Stimulated activated CD4-positive, alpha-beta T cell treated with anti-CD3 and anti-CD28 coated beads, Interleukin-1b, Interleukin-23, amount 100 ng/mL, for 4 hours (primary cell): Measurements from ENCODE around the gene PRKG1.
"Not testable (repeated sequence)": the region's sequence is repeated elsewhere in the genome, so short reads cannot be mapped to it uniquely, and the experiment has no call there.

Experiments used
- DNase-seq, 2 donors: peaks; one replicate each; pipeline ENCODE4 v3.0.0-alpha.2; 2020; ENCODE audit warnings: low read depth in 2 of 2

PRKG1 gene

GRCh38 chr10:51699475-51700227, 625.4 kb downstream of the PRKG1 start, which contains the start of gene CSTF2T:
TSS of gene CSTF2T (minus strand) at chr10:51699595. CDS start at chr10:51699549, 46 bp downstream.
- DNase-seq: peak; percentile 71 to 93

- peak in 1 of 2 donors; percentile 13 for DNase-seq
Measured at GRCh38 chr10:51700228-51700817, 626.0 kb downstream of the PRKG1 start.

GRCh38 chr10:51705774-51706173, 631.5 kb downstream of the PRKG1 start:
- no peak for DNase-seq

- no peak for DNase-seq
Measured at GRCh38 chr10:51706225-51706624, 631.9 kb downstream of the PRKG1 start.

GRCh38 chr10:51707392-51707791, 633.1 kb downstream of the PRKG1 start:
- DNase-seq: no peak

GRCh38 chr10:51707821-51708424, 633.6 kb downstream of the PRKG1 start:
- no peak for DNase-seq

- no peak for DNase-seq
Measured at GRCh38 chr10:51708609-51709008, 634.3 kb downstream of the PRKG1 start.

- DNase-seq: no peak
Measured at GRCh38 chr10:51709324-51709972, 635.2 kb downstream of the PRKG1 start.

GRCh38 chr10:51711519-51711891, 637.2 kb downstream of the PRKG1 start:
- DNase-seq: no peak

GRCh38 chr10:51716981-51717380, 642.7 kb downstream of the PRKG1 start:
- DNase-seq: no peak

- no peak for DNase-seq
Measured at GRCh38 chr10:51718804-51719291, 644.6 kb downstream of the PRKG1 start.

GRCh38 chr10:51724038-51724437, 649.8 kb downstream of the PRKG1 start:
- DNase-seq: no peak

GRCh38 chr10:51729822-51730555, 655.7 kb downstream of the PRKG1 start:
- DNase-seq: no peak

GRCh38 chr10:51733057-51733456, 658.8 kb downstream of the PRKG1 start:
- DNase-seq: no peak

- no peak for DNase-seq
Measured at GRCh38 chr10:51743146-51743545, 668.9 kb downstream of the PRKG1 start.

- no peak for DNase-seq
Measured at GRCh38 chr10:51744235-51745000, 670.1 kb downstream of the PRKG1 start.

- DNase-seq: no peak
Measured at GRCh38 chr10:51745397-51745796, 671.1 kb downstream of the PRKG1 start.

- DNase-seq: no peak
Measured at GRCh38 chr10:51747216-51747615, 672.9 kb downstream of the PRKG1 start.

GRCh38 chr10:51748959-51749358, 674.7 kb downstream of the PRKG1 start:
- DNase-seq: no peak

GRCh38 chr10:51758366-51758765, 684.1 kb downstream of the PRKG1 start:
- DNase-seq: no peak

- not testable (repeated sequence) for DNase-seq
Measured at GRCh38 chr10:51758838-51759237, 684.6 kb downstream of the PRKG1 start.
